ENCODE results near the gene GNRH2.
"Not testable (repeated sequence)": the region's sequence is repeated elsewhere in the genome, so short reads cannot be mapped to it uniquely, and the experiment has no call there.

Gene GNRH2

DNA sequence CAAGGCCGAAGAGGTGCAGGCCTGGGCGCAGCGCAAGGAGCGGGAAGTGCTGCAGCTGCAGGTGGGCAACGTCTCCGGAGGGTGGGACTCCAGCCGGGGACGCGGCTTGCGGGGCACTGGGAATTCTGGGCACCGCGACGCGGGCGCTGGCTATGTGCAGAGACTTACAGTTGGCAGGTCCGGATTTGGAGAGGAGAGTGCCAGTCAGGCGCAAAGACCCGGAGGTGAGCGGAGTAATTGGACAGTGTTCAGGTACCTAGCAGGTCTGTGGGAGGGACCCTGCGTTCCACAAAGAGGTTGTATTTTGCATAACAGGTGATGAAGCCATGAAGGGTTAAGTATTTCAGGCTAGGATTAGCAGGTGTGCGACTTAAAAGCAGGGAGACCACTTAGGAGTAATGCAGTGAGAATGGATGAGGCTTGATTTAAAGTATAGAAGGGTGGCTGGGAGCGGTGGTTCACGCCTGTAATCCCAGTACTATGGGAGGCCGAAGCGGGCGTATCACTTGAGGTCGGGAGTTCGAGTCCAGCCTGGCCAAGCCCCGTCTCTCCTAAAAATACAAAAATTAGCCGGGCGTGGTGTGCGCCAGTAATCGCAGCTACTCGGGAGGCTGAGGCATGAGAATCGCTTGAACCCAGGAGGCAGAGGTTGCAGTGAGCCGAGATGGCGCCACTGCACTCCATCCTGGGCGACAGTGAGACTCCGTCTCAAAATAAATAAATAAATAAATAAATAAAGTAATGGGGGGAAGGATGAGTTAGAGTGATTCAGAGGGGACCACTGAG is 3.4 kb downstream of the GNRH2 start:
- peak overlapping the region; percentile 57; the same call in 1 of the 2 replicates for H2AFZ ChIP-seq (ENCODE audit: low read depth)
- H4K20me1 ChIP-seq (ENCODE audit: insufficient read depth) = no peaks in the 10 kb centered on the region
- H3K9ac ChIP-seq = peak overlapping the region; percentile 60; the same call in 1 of the 2 replicates
- TF ChIP-seq, protein P1, sequence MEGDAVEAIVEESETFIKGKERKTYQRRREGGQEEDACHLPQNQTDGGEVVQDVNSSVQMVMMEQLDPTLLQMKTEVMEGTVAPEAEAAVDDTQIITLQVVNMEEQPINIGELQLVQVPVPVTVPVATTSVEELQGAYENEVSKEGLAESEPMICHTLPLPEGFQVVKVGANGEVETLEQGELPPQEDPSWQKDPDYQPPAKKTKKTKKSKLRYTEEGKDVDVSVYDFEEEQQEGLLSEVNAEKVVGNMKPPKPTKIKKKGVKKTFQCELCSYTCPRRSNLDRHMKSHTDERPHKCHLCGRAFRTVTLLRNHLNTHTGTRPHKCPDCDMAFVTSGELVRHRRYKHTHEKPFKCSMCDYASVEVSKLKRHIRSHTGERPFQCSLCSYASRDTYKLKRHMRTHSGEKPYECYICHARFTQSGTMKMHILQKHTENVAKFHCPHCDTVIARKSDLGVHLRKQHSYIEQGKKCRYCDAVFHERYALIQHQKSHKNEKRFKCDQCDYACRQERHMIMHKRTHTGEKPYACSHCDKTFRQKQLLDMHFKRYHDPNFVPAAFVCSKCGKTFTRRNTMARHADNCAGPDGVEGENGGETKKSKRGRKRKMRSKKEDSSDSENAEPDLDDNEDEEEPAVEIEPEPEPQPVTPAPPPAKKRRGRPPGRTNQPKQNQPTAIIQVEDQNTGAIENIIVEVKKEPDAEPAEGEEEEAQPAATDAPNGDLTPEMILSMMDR (conservative IDR thresholded peaks at IDR 0.05; ENCODE audit: low read depth, low read length) = no peak
- H3K79me2 ChIP-seq (ENCODE audit: insufficient read depth, low read depth) = no peaks in the 10 kb centered on the region
- H3K4me2 ChIP-seq = peak overlapping the region; percentile 76
- H3K27me3 ChIP-seq (ENCODE audit: insufficient read depth, low read depth) = no peaks in the 10 kb centered on the region
- H3K27ac ChIP-seq = no peak overlapping the region
- no peaks in the 10 kb centered on the region for H3K36me3 ChIP-seq (ENCODE audit: insufficient read depth)
- no peak overlapping the region for H3K4me3 ChIP-seq (IDR thresholded peaks at IDR 0.05; ENCODE audit: insufficient read depth, low read depth, low read length)
- H3K4me1 ChIP-seq (ENCODE audit: low read depth, poor library complexity, severe bottlenecking) = peaks cover 20% of the 10 kb centered on the region

- Histone ChIP-seq H3K27ac (no peak overlapping the region), H3K4me2 (no peak overlapping the region), H2AFZ (ENCODE audit: low read depth) (no peak overlapping the region), H3K9ac (no peak overlapping the region), H3K4me3 (IDR thresholded peaks at IDR 0.05; ENCODE audit: insufficient read depth, low read depth, low read length) (no peak overlapping the region), H4K20me1 (ENCODE audit: insufficient read depth) (no peaks in the 10 kb centered on the region), H3K79me2 (ENCODE audit: insufficient read depth, low read depth) (no peaks in the 10 kb centered on the region), H3K27me3 (ENCODE audit: insufficient read depth, low read depth) (no peaks in the 10 kb centered on the region), H3K4me1 (ENCODE audit: low read depth, poor library complexity, severe bottlenecking) (peaks cover 23% of the 10 kb centered on the region), H3K36me3 (ENCODE audit: insufficient read depth) (no peaks in the 10 kb centered on the region)
- TF ChIP-seq, protein P1 (conservative IDR thresholded peaks at IDR 0.05; ENCODE audit: low read depth, low read length) = no peak
Observed at GRCh38 chr20:3047486-3048419, 4.3 kb downstream of the GNRH2 start.

GRCh38 chr20:3051385-3052019 is 8.1 kb downstream of the GNRH2 start:
- TF ChIP-seq, protein P1 (conservative IDR thresholded peaks at IDR 0.05; ENCODE audit: low read depth, low read length) = no peak
- Histone ChIP-seq H4K20me1 (ENCODE audit: insufficient read depth) (no peaks in the 10 kb centered on the region), H3K27ac (no peak overlapping the region), H2AFZ (ENCODE audit: low read depth) (no peak overlapping the region), H3K27me3 (ENCODE audit: insufficient read depth, low read depth) (no peaks in the 10 kb centered on the region), H3K9ac (no peak overlapping the region), H3K4me1 (ENCODE audit: low read depth, poor library complexity, severe bottlenecking) (peaks cover 19% of the 10 kb centered on the region), H3K79me2 (ENCODE audit: insufficient read depth, low read depth) (no peaks in the 10 kb centered on the region), H3K4me2 (peak overlapping the region; percentile 42; the same call in 1 of the 2 replicates), H3K4me3 (IDR thresholded peaks at IDR 0.05; ENCODE audit: insufficient read depth, low read depth, low read length) (no peak overlapping the region), H3K36me3 (ENCODE audit: insufficient read depth) (no peaks in the 10 kb centered on the region)

- Histone ChIP-seq H3K79me2 (ENCODE audit: insufficient read depth, low read depth) (no peaks in the 10 kb centered on the region), H2AFZ (ENCODE audit: low read depth) (no peak overlapping the region), H3K27me3 (ENCODE audit: insufficient read depth, low read depth) (no peaks in the 10 kb centered on the region), H3K9ac (no peak overlapping the region), H3K36me3 (ENCODE audit: insufficient read depth) (no peaks in the 10 kb centered on the region), H3K27ac (no peak overlapping the region), H4K20me1 (ENCODE audit: insufficient read depth) (no peaks in the 10 kb centered on the region), H3K4me1 (ENCODE audit: low read depth, poor library complexity, severe bottlenecking) (no peaks in the 10 kb centered on the region), H3K4me2 (no peak overlapping the region), H3K4me3 (IDR thresholded peaks at IDR 0.05; ENCODE audit: insufficient read depth, low read depth, low read length) (no peak overlapping the region)
- TF ChIP-seq, protein P1 (conservative IDR thresholded peaks at IDR 0.05; ENCODE audit: low read depth, low read length) = no peak
Observed at GRCh38 chr20:3059489-3059888, 16.1 kb downstream of the GNRH2 start.

DNA sequence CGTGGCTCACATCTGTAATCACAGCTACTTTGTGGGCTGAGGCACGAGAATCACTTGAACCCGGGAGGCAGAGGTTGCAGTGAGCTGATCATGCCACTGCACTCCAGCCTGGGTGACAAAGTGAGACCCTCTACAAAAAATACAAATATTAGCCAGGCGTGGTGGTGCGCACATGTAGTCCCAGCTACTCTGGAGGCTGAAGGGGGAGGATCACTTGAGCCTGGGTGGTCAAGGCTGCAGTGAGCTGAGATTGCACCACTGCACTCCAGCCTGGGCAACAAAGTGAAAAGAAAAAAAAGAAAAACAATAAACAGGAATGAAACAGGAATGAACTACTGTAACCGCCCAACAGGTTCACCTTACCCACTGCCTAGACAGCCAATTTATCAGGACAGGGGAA is 20.7 kb downstream of the GNRH2 start:
- H2AFZ ChIP-seq (ENCODE audit: low read depth); H3K4me3 ChIP-seq (IDR thresholded peaks at IDR 0.05; ENCODE audit: insufficient read depth, low read depth, low read length): not testable (repeated sequence)

More for the DNA sequence above, 20.7 kb downstream of the GNRH2 start:
- H3K36me3 ChIP-seq (ENCODE audit: insufficient read depth); H4K20me1 ChIP-seq (ENCODE audit: insufficient read depth); H3K27ac ChIP-seq; H3K9ac ChIP-seq; H3K27me3 ChIP-seq (ENCODE audit: insufficient read depth, low read depth); H3K4me2 ChIP-seq; H3K4me1 ChIP-seq (ENCODE audit: low read depth, poor library complexity, severe bottlenecking); H3K79me2 ChIP-seq (ENCODE audit: insufficient read depth, low read depth): not testable (repeated sequence)
